Measurements from ENCODE around the gene REC8. TPM values are rescaled to one million over a fixed set of nuclear protein-coding genes. Genes with fewer than 3 reads are reported as not detected.

Gene REC8
- total RNA-seq, 6 experiments from 2014 or later = 1.6 to 7.4 (median 3.4) TPM

DNA sequence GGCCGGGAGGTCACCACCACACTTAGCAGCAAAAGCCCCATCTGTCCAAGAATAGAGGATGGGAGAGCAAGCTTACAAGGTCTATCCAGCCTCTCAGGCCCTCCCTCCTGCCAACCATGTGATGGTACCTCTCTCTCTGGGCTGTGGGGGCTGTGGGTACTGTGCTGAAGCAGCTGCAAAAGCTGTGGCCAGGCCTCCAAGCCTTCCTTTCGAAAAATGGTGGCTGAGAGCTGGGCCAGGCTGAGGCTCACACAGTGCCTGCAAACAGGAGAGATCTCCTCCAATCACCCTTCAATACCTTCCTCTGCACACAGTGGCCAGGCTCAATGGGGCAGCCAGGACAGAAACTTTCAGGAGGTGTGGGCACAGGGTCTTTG lies 15.6 kb downstream of the REC8 start:
- no CpG with 5 or more reads among the region's 2 CpGs for WGBS (ENCODE audit: insufficient coverage, low coverage, low lambda C conversion rate, missing lambda C conversion rate)
- ATAC-seq (no peak), DNase-seq (no peak)
- H3K4me3 ChIP-seq = no peak overlapping the region
- no peaks in the 10 kb centered on the region for H3K9me3 ChIP-seq
- H3K36me3 ChIP-seq = peaks cover 0 to 36% (median 10%) of the 10 kb centered on the region in 4 donors
- H3K4me1 ChIP-seq = peaks cover 0 to 11% (median 4%) of the 10 kb centered on the region in 4 donors
- H3K27me3 ChIP-seq = no peaks in the 10 kb centered on the region
- no peak for TF ChIP-seq POLR2A (IDR thresholded peaks at IDR 0.05)
- TF ChIP-seq, protein P1, sequence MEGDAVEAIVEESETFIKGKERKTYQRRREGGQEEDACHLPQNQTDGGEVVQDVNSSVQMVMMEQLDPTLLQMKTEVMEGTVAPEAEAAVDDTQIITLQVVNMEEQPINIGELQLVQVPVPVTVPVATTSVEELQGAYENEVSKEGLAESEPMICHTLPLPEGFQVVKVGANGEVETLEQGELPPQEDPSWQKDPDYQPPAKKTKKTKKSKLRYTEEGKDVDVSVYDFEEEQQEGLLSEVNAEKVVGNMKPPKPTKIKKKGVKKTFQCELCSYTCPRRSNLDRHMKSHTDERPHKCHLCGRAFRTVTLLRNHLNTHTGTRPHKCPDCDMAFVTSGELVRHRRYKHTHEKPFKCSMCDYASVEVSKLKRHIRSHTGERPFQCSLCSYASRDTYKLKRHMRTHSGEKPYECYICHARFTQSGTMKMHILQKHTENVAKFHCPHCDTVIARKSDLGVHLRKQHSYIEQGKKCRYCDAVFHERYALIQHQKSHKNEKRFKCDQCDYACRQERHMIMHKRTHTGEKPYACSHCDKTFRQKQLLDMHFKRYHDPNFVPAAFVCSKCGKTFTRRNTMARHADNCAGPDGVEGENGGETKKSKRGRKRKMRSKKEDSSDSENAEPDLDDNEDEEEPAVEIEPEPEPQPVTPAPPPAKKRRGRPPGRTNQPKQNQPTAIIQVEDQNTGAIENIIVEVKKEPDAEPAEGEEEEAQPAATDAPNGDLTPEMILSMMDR (IDR thresholded peaks at IDR 0.05) = no peak
- intact Hi-C loops (cut with DNase I) = no loop called here
- H3K27ac ChIP-seq = no peak overlapping the region

DNA sequence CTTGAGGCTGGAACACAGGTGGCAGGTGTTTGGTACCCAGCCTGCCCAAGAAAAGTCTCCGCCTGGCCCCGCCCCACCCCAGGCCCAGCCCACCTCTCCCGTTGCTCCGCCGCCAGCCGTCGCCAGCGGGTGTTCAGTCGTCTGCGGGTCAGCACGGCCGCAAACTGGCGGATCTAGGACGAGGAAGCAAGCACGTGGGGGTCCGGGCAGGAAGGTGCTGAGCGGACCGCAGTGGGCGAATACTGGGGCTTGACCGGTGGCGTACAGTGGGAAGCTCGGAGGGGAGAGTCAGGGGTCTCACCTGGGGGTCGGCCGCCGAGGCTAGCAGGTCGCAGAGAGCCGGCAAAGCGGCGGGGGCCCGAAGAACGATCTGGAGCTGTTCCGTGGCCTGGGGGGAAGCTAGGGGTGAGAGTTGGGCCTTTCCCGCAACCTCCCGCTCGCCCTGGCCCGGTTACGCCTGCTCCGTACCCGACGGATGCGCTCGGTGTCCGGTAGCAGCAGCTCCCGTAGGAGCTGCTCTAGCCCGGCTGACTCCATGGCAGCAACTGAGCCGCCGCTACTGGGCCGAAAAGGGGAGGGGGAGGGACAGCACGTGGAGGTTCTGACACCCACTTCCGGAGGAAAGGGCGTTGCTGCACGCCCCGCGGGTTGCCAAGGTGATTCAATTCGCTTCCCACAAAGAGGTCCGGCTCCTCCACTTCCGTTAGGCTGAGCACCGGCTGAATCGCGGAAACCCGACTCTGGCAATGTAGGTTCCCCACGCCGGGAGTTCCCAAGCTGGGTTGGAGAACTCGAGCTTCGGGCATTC lies 16.6 kb downstream of the REC8 start, which contains the start of gene IPO4:
IPO4 (minus strand) TSS at position 566 of the 808 bp plus-strand sequence; CDS start at position 537, 29 bp downstream.
- no peaks in the 10 kb centered on the region for H3K9me3 ChIP-seq
- H3K27ac ChIP-seq = peak within 1 kb of the TSS in 2 of 3 donors; percentile 21 to 30
- intact Hi-C loops (cut with DNase I) = no loop called here
- peak; percentile 95 to 98 (median 97) for DNase-seq
- peaks cover 0 to 11% (median 4%) of the 10 kb centered on the region in 4 donors for H3K4me1 ChIP-seq
- peak within 1 kb of the TSS; percentile 72 to 82 (median 74) for H3K4me3 ChIP-seq
- ATAC-seq = peak; percentile 95 to 99 (median 96)
- H3K36me3 ChIP-seq = peaks cover 0 to 38% (median 8%) of the 10 kb centered on the region in 4 donors
- 0% methylated on average over 16 of the region's 65 CpGs for WGBS (ENCODE audit: insufficient coverage, low coverage, low lambda C conversion rate, missing lambda C conversion rate)
- peak; percentile 82 for TF ChIP-seq POLR2A (IDR thresholded peaks at IDR 0.05)
- TF ChIP-seq, protein P1 (IDR thresholded peaks at IDR 0.05) = no peak
- H3K27me3 ChIP-seq = no peaks in the 10 kb centered on the region

DNA sequence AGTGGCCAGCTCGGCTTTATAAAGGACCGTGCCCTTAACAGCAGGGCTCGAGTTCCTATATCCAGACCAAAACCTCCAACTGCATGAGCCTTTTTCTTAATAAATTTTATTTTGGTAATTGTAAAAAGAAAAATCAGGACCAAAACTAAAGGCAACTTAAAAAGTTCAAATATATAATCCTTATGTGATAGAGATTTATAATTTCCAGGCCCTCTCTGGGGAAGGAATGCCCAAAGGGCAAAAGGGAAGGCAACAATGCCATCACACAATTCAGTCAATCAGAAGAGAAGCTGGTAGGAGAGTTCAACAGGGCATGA lies 17.1 kb downstream of the REC8 start:
- intact Hi-C loops (cut with DNase I) = no loop called here
- Histone ChIP-seq H3K27ac (peak overlapping the region in 1 of 3 donors; percentile 21), H3K4me3 (peak overlapping the region in 2 of 3 donors; percentile 74 to 82), H3K27me3 (no peaks in the 10 kb centered on the region), H3K4me1 (peaks cover 0 to 12% (median 4%) of the 10 kb centered on the region in 4 donors), H3K36me3 (peaks cover 0 to 34% (median 8%) of the 10 kb centered on the region in 4 donors), H3K9me3 (no peaks in the 10 kb centered on the region)
- DNase-seq (no peak), ATAC-seq (no peak)
- 2% methylated on average over 3 of the region's 3 CpGs for WGBS (ENCODE audit: insufficient coverage, low coverage, low lambda C conversion rate, missing lambda C conversion rate)
- TF ChIP-seq POLR2A (IDR thresholded peaks at IDR 0.05) = no peak
- TF ChIP-seq, protein P1 (IDR thresholded peaks at IDR 0.05) = no peak

DNA sequence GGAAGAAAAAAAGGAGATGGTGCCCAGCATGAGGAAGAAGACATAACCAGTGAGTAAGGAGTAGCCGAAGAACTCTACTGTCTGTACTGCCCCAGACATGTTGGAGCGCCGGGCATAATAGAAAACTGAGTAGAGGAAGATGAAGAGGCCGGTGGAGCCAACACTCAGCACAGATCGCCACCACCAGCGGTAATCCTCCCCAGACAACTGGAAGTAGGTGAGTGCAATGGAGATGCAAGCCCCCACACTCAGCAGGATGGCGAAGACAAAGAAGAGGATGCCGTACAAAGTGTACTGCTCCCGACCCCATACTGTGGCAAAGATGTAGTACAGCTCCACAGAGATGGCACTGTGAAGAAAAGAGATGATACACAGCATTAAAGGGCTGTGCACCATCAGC lies 17.6 kb downstream of the REC8 start:
- H3K4me1 ChIP-seq = peaks cover 0 to 16% (median 6%) of the 10 kb centered on the region in 4 donors

More for the DNA sequence above, 17.6 kb downstream of the REC8 start:
- TF ChIP-seq POLR2A (IDR thresholded peaks at IDR 0.05) = no peak
- TF ChIP-seq, protein P1 (IDR thresholded peaks at IDR 0.05) = no peak
- no peak for DNase-seq
- Histone ChIP-seq H3K4me3 (no peak overlapping the region), H3K27me3 (no peaks in the 10 kb centered on the region), H3K27ac (no peak overlapping the region), H3K9me3 (no peaks in the 10 kb centered on the region), H3K36me3 (peaks cover 0 to 30% (median 6%) of the 10 kb centered on the region in 4 donors)
- 73% methylated on average over 5 of the region's 9 CpGs for WGBS (ENCODE audit: insufficient coverage, low coverage, low lambda C conversion rate, missing lambda C conversion rate)
- no peak for ATAC-seq
- intact Hi-C loops (cut with DNase I) = no loop called here
